GM18499 (cell line): ENCODE results near the gene RPL3.

ENCODE experiments used
- ATAC-seq: cut with Tn5 transposase; IDR thresholded peaks from one replicate; pipeline ENCODE4 v1.9.1; 2021; ENCODE audit warnings: moderate number of reproducible peaks; ENCODE audit not compliant: insufficient read depth, unreplicated experiment

Gene RPL3

GRCh38 chr22:39302431-39302960 is 16.9 kb downstream of the RPL3 start:
- no peak for ATAC-seq

- ATAC-seq: no peak
These were observed 17.5 kb downstream of the RPL3 start for GRCh38 chr22:39301926-39302325.

GRCh38 chr22:39301108-39301507 is 18.3 kb downstream of the RPL3 start:
- ATAC-seq: no peak

GRCh38 chr22:39300186-39300830 is 19.1 kb downstream of the RPL3 start:
- no peak for ATAC-seq

- ATAC-seq: no peak
These were observed 19.6 kb downstream of the RPL3 start for GRCh38 chr22:39299829-39300178.

GRCh38 chr22:39298241-39298987 is 21.0 kb downstream of the RPL3 start:
- ATAC-seq: no peak

GRCh38 chr22:39297490-39298240 is 21.8 kb downstream of the RPL3 start:
- ATAC-seq: no peak

GRCh38 chr22:39296981-39297489 is 22.4 kb downstream of the RPL3 start:
- no peak for ATAC-seq

GRCh38 chr22:39296535-39296934 is 22.9 kb downstream of the RPL3 start:
- ATAC-seq: no peak

GRCh38 chr22:39294571-39295468 is 24.6 kb downstream of the RPL3 start:
- ATAC-seq: no peak

- ATAC-seq: no peak
These were observed 25.6 kb downstream of the RPL3 start for GRCh38 chr22:39293766-39294368.

- ATAC-seq: no peak
These were observed 26.8 kb downstream of the RPL3 start for GRCh38 chr22:39292561-39293074.

GRCh38 chr22:39292031-39292462 is 27.4 kb downstream of the RPL3 start:
- ATAC-seq: no peak

- no peak for ATAC-seq
These were observed 27.9 kb downstream of the RPL3 start for GRCh38 chr22:39291523-39291922.

GRCh38 chr22:39290724-39291161 is 28.7 kb downstream of the RPL3 start:
- no peak for ATAC-seq

- no peak for ATAC-seq
These were observed 29.3 kb downstream of the RPL3 start for GRCh38 chr22:39289975-39290720.

- ATAC-seq: no peak
These were observed 29.9 kb downstream of the RPL3 start for GRCh38 chr22:39289533-39289932.

GRCh38 chr22:39288135-39288898 is 31.1 kb downstream of the RPL3 start:
- no peak for ATAC-seq
